ENCODE measurements around the gene SLC10A7. TPM values are rescaled to one million over a fixed set of nuclear protein-coding genes. Genes with fewer than 3 reads are reported as not detected.

Gene SLC10A7
- total and polyA plus RNA-seq, 9 of the 15 experiments (the other 6 are each of a cell fraction or from before 2014, with no cell fraction given): 6.4 to 22.8 (median 16.1) TPM

DNA sequence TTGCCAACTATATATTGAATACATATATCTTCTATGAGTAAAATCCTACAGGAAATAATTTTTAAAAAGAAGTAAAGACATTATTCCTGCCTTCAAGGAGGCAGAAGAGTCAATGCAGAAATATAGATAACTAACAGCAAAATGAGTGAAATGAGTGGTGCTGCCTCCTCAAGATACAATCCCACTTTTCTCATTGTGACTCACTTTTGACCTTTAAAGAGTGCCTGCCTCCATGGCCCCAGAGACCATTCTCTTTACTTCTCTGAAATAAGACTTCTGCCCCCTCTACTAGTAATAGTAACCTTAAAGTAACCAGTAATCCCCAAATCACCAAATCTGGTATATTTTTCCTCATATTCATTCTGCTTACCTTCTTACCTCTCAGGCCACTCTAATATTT, 15.5 kb downstream of the SLC10A7 start:
- in situ Hi-C loops (cut with MboI) (no loop called here), intact Hi-C loops (cut with micrococcal nuclease) (no loop called here)
- Histone ChIP-seq H3K4me3 (no peak overlapping the region), H3K79me2 (ENCODE audit: control insufficient read depth, insufficient read depth, low read length) (no peaks in the 10 kb centered on the region), H3K9ac (ENCODE audit: insufficient read depth in 1 of 2, low read depth in 2 of 2, low read length in 2 of 2) (no peak overlapping the region), H3K36me3 (ENCODE audit: control insufficient read depth, insufficient read depth, low read length) (peaks cover 12% of the 10 kb centered on the region; the same call in 2 of the 3 replicates), H3K4me2 (ENCODE audit: insufficient read depth, low read length) (no peak overlapping the region), H3K27ac (ENCODE audit: extremely low read depth, low read depth, low read length) (no peak overlapping the region), H3K9me1 (ENCODE audit: control insufficient read depth, insufficient read depth, low read length) (no peaks in the 10 kb centered on the region), H3K27me3 (ENCODE audit: control insufficient read depth in 2 of 2, insufficient read depth in 2 of 2, low read length in 2 of 2) (no peaks in the 10 kb centered on the region), H3K4me1 (replicated peaks in 1 of 2; ENCODE audit: control insufficient read depth in 2 of 2, insufficient read depth in 2 of 2, low read length in 2 of 2) (peaks cover 0 to 6% of the 10 kb centered on the region in 2 experiments; a peak in 1 of 5 replicates), H3K9me3 (replicated peaks; ENCODE audit: control insufficient read depth, insufficient read depth, low read depth, low read length) (no peaks in the 10 kb centered on the region), H4K20me1 (replicated peaks; ENCODE audit: control insufficient read depth, insufficient read depth, low read length) (no peaks in the 10 kb centered on the region; the same call in 1 of the 2 replicates), H2AFZ (ENCODE audit: low read depth, low read length) (no peak overlapping the region)
- peak in 1 of 4 experiments; percentile 18 for DNase-seq (ENCODE audit: extremely low read depth in 1 of 4, low spot score in 3 of 4)
- ATAC-seq: no peak
- TF ChIP-seq NCOA4 (IDR thresholded peaks at IDR 0.05; ENCODE audit: partially characterized antibody) (no peak), HDAC2 (IDR thresholded peaks at IDR 0.05) (no peak), POLR2AphosphoS5 (IDR thresholded peaks at IDR 0.05; ENCODE audit: control insufficient read depth, insufficient read depth, low read depth, low read length) (no peak), ILF3 (IDR thresholded peaks at IDR 0.05; ENCODE audit: borderline replicate concordance) (no peak)
- TF ChIP-seq, protein P1, sequence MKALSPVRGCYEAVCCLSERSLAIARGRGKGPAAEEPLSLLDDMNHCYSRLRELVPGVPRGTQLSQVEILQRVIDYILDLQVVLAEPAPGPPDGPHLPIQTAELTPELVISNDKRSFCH (CRISPR knock-in tag; IDR thresholded peaks at IDR 0.05): no peak
- TF ChIP-seq, protein P1 (tag; IDR thresholded peaks at IDR 0.05): peak; percentile 99
- TF ChIP-seq, protein P2, sequence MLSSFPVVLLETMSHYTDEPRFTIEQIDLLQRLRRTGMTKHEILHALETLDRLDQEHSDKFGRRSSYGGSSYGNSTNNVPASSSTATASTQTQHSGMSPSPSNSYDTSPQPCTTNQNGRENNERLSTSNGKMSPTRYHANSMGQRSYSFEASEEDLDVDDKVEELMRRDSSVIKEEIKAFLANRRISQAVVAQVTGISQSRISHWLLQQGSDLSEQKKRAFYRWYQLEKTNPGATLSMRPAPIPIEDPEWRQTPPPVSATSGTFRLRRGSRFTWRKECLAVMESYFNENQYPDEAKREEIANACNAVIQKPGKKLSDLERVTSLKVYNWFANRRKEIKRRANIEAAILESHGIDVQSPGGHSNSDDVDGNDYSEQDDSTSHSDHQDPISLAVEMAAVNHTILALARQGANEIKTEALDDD (IDR thresholded peaks at IDR 0.05): peak; percentile 35; the same call in 1 of the 2 replicates
- TF ChIP-seq, protein P3, sequence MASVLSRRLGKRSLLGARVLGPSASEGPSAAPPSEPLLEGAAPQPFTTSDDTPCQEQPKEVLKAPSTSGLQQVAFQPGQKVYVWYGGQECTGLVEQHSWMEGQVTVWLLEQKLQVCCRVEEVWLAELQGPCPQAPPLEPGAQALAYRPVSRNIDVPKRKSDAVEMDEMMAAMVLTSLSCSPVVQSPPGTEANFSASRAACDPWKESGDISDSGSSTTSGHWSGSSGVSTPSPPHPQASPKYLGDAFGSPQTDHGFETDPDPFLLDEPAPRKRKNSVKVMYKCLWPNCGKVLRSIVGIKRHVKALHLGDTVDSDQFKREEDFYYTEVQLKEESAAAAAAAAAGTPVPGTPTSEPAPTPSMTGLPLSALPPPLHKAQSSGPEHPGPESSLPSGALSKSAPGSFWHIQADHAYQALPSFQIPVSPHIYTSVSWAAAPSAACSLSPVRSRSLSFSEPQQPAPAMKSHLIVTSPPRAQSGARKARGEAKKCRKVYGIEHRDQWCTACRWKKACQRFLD (CRISPR knock-in tag; IDR thresholded peaks at IDR 0.05): no peak
- POLR2A ChIA-PET: interaction anchor here (1.2 kb wide), 1 partner anchor 16 kb away, joined by 3 read pairs; no protein-coding TSS in a partner anchor
- CTCF ChIA-PET (ENCODE audit: low intra/inter-chr PET ratio): no interaction called here
- no TSS peak for BruUV-seq (replicated peaks)
- FAIRE-seq: no peak

All from K562 (cell line).